OCI-LY1 (cell line): Measurements from ENCODE around the gene SH3GL2.

Experiments
- EZH2 ChIP-seq: fragments of 200-600 bp; sonication (generic), shearing (Covaris generic); IDR thresholded peaks from 2 replicates; pipeline ENCODE4 v1.8.0; 2017; ENCODE audit warnings: borderline replicate concordance, mixed run types, mild to moderate bottlenecking, antibody characterized with exemption, low read length, moderate library complexity, mixed read lengths
- TF ChIP-seq, protein P1 (sequence below): fragments of 200-600 bp; sonication (generic), shearing (Covaris generic); IDR thresholded peaks from 2 replicates; pipeline ENCODE4 v1.5.1; 2017; ENCODE audit warnings: mild to moderate bottlenecking, antibody characterized with exemption, low read length, moderate library complexity, mixed read lengths

DNA sequence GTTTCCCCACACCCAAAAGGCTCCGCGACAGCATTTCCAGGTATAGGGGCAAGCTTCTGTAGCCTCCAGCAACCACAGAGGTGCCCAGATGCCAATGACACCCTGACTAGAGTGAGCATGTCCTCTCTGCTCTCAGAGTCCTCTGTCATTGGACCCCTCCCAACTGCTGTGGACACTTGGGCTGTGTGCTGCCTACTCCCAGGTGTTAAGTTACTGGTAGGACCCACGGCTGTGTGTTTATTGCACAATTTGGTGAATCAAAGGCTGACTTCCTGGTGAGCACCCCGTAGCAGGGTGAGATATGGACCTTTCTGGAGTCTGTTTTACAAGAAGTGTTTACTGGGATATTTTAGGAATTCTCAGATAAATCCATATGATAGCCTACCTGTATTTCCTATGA is 36.0 kb downstream of the SH3GL2 start:
- TF ChIP-seq, protein P1, sequence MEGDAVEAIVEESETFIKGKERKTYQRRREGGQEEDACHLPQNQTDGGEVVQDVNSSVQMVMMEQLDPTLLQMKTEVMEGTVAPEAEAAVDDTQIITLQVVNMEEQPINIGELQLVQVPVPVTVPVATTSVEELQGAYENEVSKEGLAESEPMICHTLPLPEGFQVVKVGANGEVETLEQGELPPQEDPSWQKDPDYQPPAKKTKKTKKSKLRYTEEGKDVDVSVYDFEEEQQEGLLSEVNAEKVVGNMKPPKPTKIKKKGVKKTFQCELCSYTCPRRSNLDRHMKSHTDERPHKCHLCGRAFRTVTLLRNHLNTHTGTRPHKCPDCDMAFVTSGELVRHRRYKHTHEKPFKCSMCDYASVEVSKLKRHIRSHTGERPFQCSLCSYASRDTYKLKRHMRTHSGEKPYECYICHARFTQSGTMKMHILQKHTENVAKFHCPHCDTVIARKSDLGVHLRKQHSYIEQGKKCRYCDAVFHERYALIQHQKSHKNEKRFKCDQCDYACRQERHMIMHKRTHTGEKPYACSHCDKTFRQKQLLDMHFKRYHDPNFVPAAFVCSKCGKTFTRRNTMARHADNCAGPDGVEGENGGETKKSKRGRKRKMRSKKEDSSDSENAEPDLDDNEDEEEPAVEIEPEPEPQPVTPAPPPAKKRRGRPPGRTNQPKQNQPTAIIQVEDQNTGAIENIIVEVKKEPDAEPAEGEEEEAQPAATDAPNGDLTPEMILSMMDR: no peak
- no peak for TF ChIP-seq EZH2
